ENCODE measurements around the gene RABGAP1L.

GRCh38 chr1:174969977-174970376, 810.7 kb downstream of the RABGAP1L start:
- TF ChIP-seq, protein P1, sequence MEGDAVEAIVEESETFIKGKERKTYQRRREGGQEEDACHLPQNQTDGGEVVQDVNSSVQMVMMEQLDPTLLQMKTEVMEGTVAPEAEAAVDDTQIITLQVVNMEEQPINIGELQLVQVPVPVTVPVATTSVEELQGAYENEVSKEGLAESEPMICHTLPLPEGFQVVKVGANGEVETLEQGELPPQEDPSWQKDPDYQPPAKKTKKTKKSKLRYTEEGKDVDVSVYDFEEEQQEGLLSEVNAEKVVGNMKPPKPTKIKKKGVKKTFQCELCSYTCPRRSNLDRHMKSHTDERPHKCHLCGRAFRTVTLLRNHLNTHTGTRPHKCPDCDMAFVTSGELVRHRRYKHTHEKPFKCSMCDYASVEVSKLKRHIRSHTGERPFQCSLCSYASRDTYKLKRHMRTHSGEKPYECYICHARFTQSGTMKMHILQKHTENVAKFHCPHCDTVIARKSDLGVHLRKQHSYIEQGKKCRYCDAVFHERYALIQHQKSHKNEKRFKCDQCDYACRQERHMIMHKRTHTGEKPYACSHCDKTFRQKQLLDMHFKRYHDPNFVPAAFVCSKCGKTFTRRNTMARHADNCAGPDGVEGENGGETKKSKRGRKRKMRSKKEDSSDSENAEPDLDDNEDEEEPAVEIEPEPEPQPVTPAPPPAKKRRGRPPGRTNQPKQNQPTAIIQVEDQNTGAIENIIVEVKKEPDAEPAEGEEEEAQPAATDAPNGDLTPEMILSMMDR (IDR thresholded peaks at IDR 0.05) = no peak
- no peak for TF ChIP-seq POLR2A (IDR thresholded peaks at IDR 0.05)

Data from body of pancreas (tissue), 4 donors.